ENCODE results near the gene PPIL1. TPM values are rescaled to one million over a fixed set of nuclear protein-coding genes. Genes with fewer than 3 reads are reported as not detected.

The PPIL1 gene
- total and polyA plus RNA-seq, 2 of the 13 experiments (the other 11 are each of a cell fraction or from before 2014, with no cell fraction given), result 74.2 to 144 TPM

DNA sequence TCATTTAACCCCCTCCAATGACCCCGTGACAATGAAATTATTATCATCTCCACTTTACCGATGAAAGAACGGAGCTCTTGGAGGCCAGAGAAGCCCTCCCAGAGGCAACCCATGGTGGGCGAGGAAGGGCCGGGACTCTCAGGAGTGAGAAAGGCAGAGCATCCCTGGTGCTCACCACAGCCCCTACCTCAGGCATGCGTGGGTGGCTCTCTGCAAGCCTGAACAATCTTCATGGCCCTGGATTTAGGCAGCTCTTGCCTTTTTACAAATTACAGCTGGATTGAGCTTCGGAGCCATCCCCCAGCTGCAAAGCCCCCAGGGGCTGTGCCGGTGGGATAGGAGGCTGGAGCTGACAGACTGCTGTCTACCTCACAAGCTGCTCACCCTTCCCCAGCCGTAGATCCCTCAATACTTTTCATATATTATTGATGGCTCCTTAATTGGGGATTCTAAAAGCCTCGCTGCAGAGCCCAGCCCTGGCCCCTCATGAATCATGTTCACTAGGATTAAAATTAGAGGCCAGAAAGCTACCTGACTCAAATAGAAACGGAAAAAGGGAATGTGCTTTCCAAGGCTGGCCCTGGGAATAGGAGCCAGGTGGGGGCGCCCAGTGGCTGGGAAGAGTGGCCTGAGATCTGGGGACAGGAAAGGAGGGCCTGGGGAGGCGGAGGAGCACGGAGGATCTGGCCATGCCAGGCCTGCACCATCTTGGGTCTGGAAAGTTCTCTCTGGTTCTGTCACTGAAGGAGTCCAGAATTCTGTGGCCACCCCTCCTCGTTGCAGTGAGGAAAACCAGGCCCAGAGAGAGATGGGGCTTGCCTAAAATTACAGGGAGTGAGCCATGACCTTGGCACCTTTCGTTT is 64.4 kb downstream of the PPIL1 start (continued):
- TF ChIP-seq, protein P1, sequence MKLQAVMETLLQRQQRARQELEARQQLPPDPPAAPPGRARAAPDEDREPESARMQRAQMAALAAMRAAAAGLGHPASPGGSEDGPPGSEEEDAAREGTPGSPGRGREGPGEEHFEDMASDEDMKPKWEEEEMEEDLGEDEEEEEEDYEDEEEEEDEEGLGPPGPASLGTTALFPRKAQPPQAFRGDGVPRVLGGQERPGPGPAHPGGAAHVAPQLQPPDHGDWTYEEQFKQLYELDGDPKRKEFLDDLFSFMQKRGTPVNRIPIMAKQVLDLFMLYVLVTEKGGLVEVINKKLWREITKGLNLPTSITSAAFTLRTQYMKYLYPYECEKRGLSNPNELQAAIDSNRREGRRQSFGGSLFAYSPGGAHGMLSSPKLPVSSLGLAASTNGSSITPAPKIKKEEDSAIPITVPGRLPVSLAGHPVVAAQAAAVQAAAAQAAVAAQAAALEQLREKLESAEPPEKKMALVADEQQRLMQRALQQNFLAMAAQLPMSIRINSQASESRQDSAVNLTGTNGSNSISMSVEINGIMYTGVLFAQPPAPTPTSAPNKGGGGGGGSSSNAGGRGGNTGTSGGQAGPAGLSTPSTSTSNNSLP (IDR thresholded peaks at IDR 0.05; ENCODE audit: low read depth, low read length), result no peak
- TF ChIP-seq ZNF644 (CRISPR knock-in tag; IDR thresholded peaks at IDR 0.05; ENCODE audit: low read depth), result 0 out of 2 replicates have a peak, but pooled peaks have one; percentile 21
- 0 out of 2 replicates have a peak, but pooled peaks have one; percentile 35 for TF ChIP-seq IRF2 (CRISPR knock-in tag; IDR thresholded peaks at IDR 0.05)
- TF ChIP-seq ZNF567 (CRISPR knock-in tag; IDR thresholded peaks at IDR 0.05; ENCODE audit: borderline replicate concordance), result peak; percentile 76; the same call in 1 of the 2 replicates
- TF ChIP-seq ZNF282 (IDR thresholded peaks at IDR 0.05; ENCODE audit: partially characterized antibody), result no peak
- TF ChIP-seq HDAC1 (CRISPR knock-in tag; IDR thresholded peaks at IDR 0.05), result peak; percentile 27; the same call in 1 of the 2 replicates
- TF ChIP-seq RAD21 (CRISPR knock-in tag; IDR thresholded peaks at IDR 0.05), result peak; percentile 76
- TF ChIP-seq GATAD1 (CRISPR knock-in tag; IDR thresholded peaks at IDR 0.05), result peak; percentile 36; the same call in 1 of the 2 replicates
- TF ChIP-seq, protein P2, sequence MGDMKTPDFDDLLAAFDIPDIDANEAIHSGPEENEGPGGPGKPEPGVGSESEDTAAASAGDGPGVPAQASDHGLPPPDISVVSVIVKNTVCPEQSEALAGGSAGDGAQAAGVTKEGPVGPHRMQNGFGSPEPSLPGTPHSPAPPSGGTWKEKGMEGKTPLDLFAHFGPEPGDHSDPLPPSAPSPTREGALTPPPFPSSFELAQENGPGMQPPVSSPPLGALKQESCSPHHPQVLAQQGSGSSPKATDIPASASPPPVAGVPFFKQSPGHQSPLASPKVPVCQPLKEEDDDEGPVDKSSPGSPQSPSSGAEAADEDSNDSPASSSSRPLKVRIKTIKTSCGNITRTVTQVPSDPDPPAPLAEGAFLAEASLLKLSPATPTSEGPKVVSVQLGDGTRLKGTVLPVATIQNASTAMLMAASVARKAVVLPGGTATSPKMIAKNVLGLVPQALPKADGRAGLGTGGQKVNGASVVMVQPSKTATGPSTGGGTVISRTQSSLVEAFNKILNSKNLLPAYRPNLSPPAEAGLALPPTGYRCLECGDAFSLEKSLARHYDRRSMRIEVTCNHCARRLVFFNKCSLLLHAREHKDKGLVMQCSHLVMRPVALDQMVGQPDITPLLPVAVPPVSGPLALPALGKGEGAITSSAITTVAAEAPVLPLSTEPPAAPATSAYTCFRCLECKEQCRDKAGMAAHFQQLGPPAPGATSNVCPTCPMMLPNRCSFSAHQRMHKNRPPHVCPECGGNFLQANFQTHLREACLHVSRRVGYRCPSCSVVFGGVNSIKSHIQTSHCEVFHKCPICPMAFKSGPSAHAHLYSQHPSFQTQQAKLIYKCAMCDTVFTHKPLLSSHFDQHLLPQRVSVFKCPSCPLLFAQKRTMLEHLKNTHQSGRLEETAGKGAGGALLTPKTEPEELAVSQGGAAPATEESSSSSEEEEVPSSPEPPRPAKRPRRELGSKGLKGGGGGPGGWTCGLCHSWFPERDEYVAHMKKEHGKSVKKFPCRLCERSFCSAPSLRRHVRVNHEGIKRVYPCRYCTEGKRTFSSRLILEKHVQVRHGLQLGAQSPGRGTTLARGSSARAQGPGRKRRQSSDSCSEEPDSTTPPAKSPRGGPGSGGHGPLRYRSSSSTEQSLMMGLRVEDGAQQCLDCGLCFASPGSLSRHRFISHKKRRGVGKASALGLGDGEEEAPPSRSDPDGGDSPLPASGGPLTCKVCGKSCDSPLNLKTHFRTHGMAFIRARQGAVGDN (CRISPR knock-in tag; IDR thresholded peaks at IDR 0.05), result peak; percentile 83
- peak; percentile 57; the same call in 1 of the 2 replicates for TF ChIP-seq SMAD1 (CRISPR knock-in tag; IDR thresholded peaks at IDR 0.05; ENCODE audit: borderline replicate concordance, low read depth)
- peak; percentile 52; the same call in 1 of the 2 replicates for TF ChIP-seq ZNF839 (CRISPR knock-in tag; IDR thresholded peaks at IDR 0.05; ENCODE audit: borderline replicate concordance)
- no peak for TF ChIP-seq SOX6 (IDR thresholded peaks at IDR 0.05)
- peak; percentile 36; the same call in 1 of the 2 replicates for TF ChIP-seq SOX6 (CRISPR knock-in tag; IDR thresholded peaks at IDR 0.05)
- TF ChIP-seq, protein P3, sequence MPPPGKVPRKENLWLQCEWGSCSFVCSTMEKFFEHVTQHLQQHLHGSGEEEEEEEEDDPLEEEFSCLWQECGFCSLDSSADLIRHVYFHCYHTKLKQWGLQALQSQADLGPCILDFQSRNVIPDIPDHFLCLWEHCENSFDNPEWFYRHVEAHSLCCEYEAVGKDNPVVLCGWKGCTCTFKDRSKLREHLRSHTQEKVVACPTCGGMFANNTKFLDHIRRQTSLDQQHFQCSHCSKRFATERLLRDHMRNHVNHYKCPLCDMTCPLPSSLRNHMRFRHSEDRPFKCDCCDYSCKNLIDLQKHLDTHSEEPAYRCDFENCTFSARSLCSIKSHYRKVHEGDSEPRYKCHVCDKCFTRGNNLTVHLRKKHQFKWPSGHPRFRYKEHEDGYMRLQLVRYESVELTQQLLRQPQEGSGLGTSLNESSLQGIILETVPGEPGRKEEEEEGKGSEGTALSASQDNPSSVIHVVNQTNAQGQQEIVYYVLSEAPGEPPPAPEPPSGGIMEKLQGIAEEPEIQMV (CRISPR knock-in tag; IDR thresholded peaks at IDR 0.05; ENCODE audit: low read depth), result 0 out of 2 replicates have a peak, but pooled peaks have one; percentile 30
- TF ChIP-seq HOXA3 (CRISPR knock-in tag; IDR thresholded peaks at IDR 0.05), result no peak
- TF ChIP-seq, protein P4, sequence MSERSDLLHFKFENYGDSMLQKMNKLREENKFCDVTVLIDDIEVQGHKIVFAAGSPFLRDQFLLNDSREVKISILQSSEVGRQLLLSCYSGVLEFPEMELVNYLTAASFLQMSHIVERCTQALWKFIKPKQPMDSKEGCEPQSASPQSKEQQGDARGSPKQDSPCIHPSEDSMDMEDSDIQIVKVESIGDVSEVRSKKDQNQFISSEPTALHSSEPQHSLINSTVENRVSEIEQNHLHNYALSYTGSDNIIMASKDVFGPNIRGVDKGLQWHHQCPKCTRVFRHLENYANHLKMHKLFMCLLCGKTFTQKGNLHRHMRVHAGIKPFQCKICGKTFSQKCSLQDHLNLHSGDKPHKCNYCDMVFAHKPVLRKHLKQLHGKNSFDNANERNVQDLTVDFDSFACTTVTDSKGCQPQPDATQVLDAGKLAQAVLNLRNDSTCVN (CRISPR knock-in tag; IDR thresholded peaks at IDR 0.05; ENCODE audit: borderline replicate concordance), result peak; percentile 36; the same call in 1 of the 2 replicates
- TF ChIP-seq FOXC1 (CRISPR knock-in tag; IDR thresholded peaks at IDR 0.05; ENCODE audit: borderline replicate concordance), result peak; percentile 69; the same call in 1 of the 2 replicates
- TF ChIP-seq, protein P5, sequence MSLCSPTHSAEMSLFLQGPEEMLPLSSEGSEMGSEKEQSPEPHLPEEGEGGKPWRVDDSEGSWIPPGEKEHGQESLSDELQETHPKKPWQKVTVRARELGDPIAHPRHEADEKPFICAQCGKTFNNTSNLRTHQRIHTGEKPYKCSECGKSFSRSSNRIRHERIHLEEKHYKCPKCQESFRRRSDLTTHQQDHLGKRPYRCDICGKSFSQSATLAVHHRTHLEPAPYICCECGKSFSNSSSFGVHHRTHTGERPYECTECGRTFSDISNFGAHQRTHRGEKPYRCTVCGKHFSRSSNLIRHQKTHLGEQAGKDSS (CRISPR knock-in tag; IDR thresholded peaks at IDR 0.05; ENCODE audit: borderline replicate concordance, low read depth), result 0 out of 2 replicates have a peak, but pooled peaks have one; percentile 43

Measured in HepG2 (cell line).